Measurements from ENCODE around the gene G6PC1. TPM values are rescaled to one million over a fixed set of nuclear protein-coding genes. Genes with fewer than 3 reads are reported as not detected.

Gene G6PC1
- total and polyA plus RNA-seq, 2 of the 13 experiments (the other 11 are each of a cell fraction or from before 2014, with no cell fraction given) = 1.7 to 37.9 TPM

- peak; percentile 48; the same call in 1 of the 2 replicates for TF ChIP-seq ZNF574 (CRISPR knock-in tag; IDR thresholded peaks at IDR 0.05)
- no peak for TF ChIP-seq PBX3 (CRISPR knock-in tag; IDR thresholded peaks at IDR 0.05; ENCODE audit: borderline replicate concordance)
- TF ChIP-seq STAG1 (CRISPR knock-in tag; IDR thresholded peaks at IDR 0.05) = no peak
- no peak for TF ChIP-seq CENPBD1 (CRISPR knock-in tag; IDR thresholded peaks at IDR 0.05; ENCODE audit: borderline replicate concordance, low read depth)
- no peak for TF ChIP-seq HINFP (CRISPR knock-in tag; IDR thresholded peaks at IDR 0.05; ENCODE audit: low read depth)
- TF ChIP-seq ZNF333 (CRISPR knock-in tag; IDR thresholded peaks at IDR 0.05; ENCODE audit: borderline replicate concordance) = no peak
- TF ChIP-seq ZBTB8A (CRISPR knock-in tag; IDR thresholded peaks at IDR 0.05; ENCODE audit: borderline replicate concordance, low read depth) = no peak
- no peak for TF ChIP-seq ZBTB10 (CRISPR knock-in tag; IDR thresholded peaks at IDR 0.05; ENCODE audit: borderline replicate concordance)
- TF ChIP-seq MEIS2 (CRISPR knock-in tag; IDR thresholded peaks at IDR 0.05) = peak; percentile 38; the same call in 1 of the 2 replicates
- TF ChIP-seq HNRNPH1 (optimal IDR thresholded peaks at IDR 0.05; ENCODE audit: low read depth, low read length) = no peak
- TF ChIP-seq ADNP (CRISPR knock-in tag; IDR thresholded peaks at IDR 0.05) = no peak
- TF ChIP-seq ZNF75D (CRISPR knock-in tag; IDR thresholded peaks at IDR 0.05; ENCODE audit: borderline replicate concordance) = no peak
- no peak for TF ChIP-seq TRIM24 (CRISPR knock-in tag; IDR thresholded peaks at IDR 0.05)
- no peak for TF ChIP-seq ZNF414 (CRISPR knock-in tag; IDR thresholded peaks at IDR 0.05)
- TF ChIP-seq ZNF260 (CRISPR knock-in tag; IDR thresholded peaks at IDR 0.05; ENCODE audit: borderline replicate concordance, low read depth) = no peak
- TF ChIP-seq PAWR (CRISPR knock-in tag; IDR thresholded peaks at IDR 0.05; ENCODE audit: borderline replicate concordance) = no peak
- TF ChIP-seq ZNF672 (CRISPR knock-in tag; IDR thresholded peaks at IDR 0.05) = no peak
- TF ChIP-seq ZNF619 (CRISPR knock-in tag; IDR thresholded peaks at IDR 0.05) = 0 out of 2 replicates have a peak, but pooled peaks have one; percentile 83
- TF ChIP-seq ZNF263 (CRISPR knock-in tag; IDR thresholded peaks at IDR 0.05) = no peak
- TF ChIP-seq SPEN (CRISPR knock-in tag; IDR thresholded peaks at IDR 0.05; ENCODE audit: low read depth) = peak; percentile 63; the same call in 1 of the 2 replicates
These were observed 2.3 kb upstream of the G6PC1 start (continued) for GRCh38 chr17:42898147-42898811.

Data from HepG2 (cell line).